Measurements from ENCODE around the gene FHIT.

DNA sequence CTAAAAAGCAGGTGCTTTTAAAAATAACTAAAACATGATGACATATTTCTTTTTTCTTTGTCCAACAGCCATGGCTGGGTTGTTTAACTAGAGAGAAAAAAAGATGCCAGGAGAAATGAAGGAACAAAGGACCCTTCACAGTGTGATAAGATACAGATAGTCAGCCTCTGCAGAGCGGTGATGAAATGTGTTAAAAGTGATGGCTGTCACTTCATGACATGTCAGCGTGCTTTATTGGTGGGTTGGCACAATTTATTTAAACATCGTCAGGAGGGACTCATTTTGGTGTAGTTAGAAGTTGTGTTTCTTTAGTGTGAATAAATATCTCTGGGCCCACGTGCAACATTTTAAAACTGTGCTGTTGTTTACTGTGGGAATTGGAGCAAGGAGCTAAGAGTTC, 1314.1 kb downstream of the FHIT start:
- no peak for TF ChIP-seq SREBF2 (IDR thresholded peaks at IDR 0.05; ENCODE audit: low read length)
- no peak for TF ChIP-seq EZH2 (IDR thresholded peaks at IDR 0.05; ENCODE audit: borderline replicate concordance, control insufficient read depth, low read depth, low read length)
- TF ChIP-seq TCF7 (IDR thresholded peaks at IDR 0.05; ENCODE audit: borderline replicate concordance), result no peak
- TF ChIP-seq, protein P1, sequence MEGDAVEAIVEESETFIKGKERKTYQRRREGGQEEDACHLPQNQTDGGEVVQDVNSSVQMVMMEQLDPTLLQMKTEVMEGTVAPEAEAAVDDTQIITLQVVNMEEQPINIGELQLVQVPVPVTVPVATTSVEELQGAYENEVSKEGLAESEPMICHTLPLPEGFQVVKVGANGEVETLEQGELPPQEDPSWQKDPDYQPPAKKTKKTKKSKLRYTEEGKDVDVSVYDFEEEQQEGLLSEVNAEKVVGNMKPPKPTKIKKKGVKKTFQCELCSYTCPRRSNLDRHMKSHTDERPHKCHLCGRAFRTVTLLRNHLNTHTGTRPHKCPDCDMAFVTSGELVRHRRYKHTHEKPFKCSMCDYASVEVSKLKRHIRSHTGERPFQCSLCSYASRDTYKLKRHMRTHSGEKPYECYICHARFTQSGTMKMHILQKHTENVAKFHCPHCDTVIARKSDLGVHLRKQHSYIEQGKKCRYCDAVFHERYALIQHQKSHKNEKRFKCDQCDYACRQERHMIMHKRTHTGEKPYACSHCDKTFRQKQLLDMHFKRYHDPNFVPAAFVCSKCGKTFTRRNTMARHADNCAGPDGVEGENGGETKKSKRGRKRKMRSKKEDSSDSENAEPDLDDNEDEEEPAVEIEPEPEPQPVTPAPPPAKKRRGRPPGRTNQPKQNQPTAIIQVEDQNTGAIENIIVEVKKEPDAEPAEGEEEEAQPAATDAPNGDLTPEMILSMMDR (IDR thresholded peaks at IDR 0.05 in 2 of 3, conservative IDR thresholded peaks at IDR 0.05 in 1 of 3; ENCODE audit: control insufficient read depth in 2 of 3, extremely low read depth in 1 of 3, insufficient read depth in 1 of 3, low read depth in 3 of 3, low read length in 3 of 3), result no peak
- TF ChIP-seq POLR2A (IDR thresholded peaks at IDR 0.05; ENCODE audit: low read depth, low read length), result no peak
- no peak for TF ChIP-seq IRF3 (IDR thresholded peaks at IDR 0.05)
- no peak for TF ChIP-seq NRF1 (conservative IDR thresholded peaks at IDR 0.05; ENCODE audit: low read depth, low read length)
- TF ChIP-seq FOXM1 (IDR thresholded peaks at IDR 0.05; ENCODE audit: low read depth, low read length), result no peak
- no peak for TF ChIP-seq E2F4 (IDR thresholded peaks at IDR 0.05; ENCODE audit: low read depth, low read length)
- no peak for TF ChIP-seq ETV6 (conservative IDR thresholded peaks at IDR 0.05 in 1 of 2, IDR thresholded peaks at IDR 0.05 in 1 of 2; ENCODE audit: borderline replicate concordance in 1 of 2, low read depth in 1 of 2)
- TF ChIP-seq REST (IDR thresholded peaks at IDR 0.05; ENCODE audit: low read depth, low read length), result no peak
